Activated CD4-positive, CD25-positive, alpha-beta regulatory T cell treated with anti-CD3 and anti-CD28 coated beads, Interleukin-2, amount 50 U/mL, for 16 hours (primary cell): ENCODE results near the gene CAPN15.
A peak's percentile ranks its signal among the peaks of the same experiment; 100 is the strongest.

Experiments
- DNase-seq: peaks from one replicate; pipeline ENCODE4 v3.0.0-alpha.2; 2020; ENCODE audit warnings: low read depth, low spot score

CAPN15 gene

GRCh38 chr16:577796-578195, 50.3 kb downstream of the CAPN15 start:
- DNase-seq = no peak

GRCh38 chr16:578232-578869, 50.8 kb downstream of the CAPN15 start:
- no peak for DNase-seq

GRCh38 chr16:578870-579405, 51.4 kb downstream of the CAPN15 start:
- no peak for DNase-seq

GRCh38 chr16:580141-580945, 52.8 kb downstream of the CAPN15 start:
- no peak for DNase-seq

GRCh38 chr16:580946-581498, 53.5 kb downstream of the CAPN15 start:
- no peak for DNase-seq

GRCh38 chr16:582218-582613, 54.7 kb downstream of the CAPN15 start:
- DNase-seq = no peak

- DNase-seq = no peak
These were observed 55.3 kb downstream of the CAPN15 start for GRCh38 chr16:582614-583331.

GRCh38 chr16:583470-583814, 55.9 kb downstream of the CAPN15 start:
- no peak for DNase-seq

GRCh38 chr16:583815-584591, 56.5 kb downstream of the CAPN15 start:
- DNase-seq = no peak

- DNase-seq = no peak
These were observed 57.8 kb downstream of the CAPN15 start for GRCh38 chr16:585351-585750.

- no peak for DNase-seq
These were observed 58.6 kb downstream of the CAPN15 start for GRCh38 chr16:586047-586644.

GRCh38 chr16:586645-587590, 59.4 kb downstream of the CAPN15 start:
- DNase-seq = no peak

GRCh38 chr16:588639-588888, 61.1 kb downstream of the CAPN15 start:
- peak; percentile 34 for DNase-seq

GRCh38 chr16:588889-589657, 61.6 kb downstream of the CAPN15 start:
- peak; percentile 96 for DNase-seq

GRCh38 chr16:589658-590187, 62.2 kb downstream of the CAPN15 start, which contains the start of gene RAB40C:
Gene RAB40C, plus strand, starts transcription at chr16:590066. Its CDS starts 226 bp downstream, at chr16:590292.
- peak; percentile 97 for DNase-seq

GRCh38 chr16:590188-590814, 62.8 kb downstream of the CAPN15 start:
- no peak for DNase-seq

- no peak for DNase-seq
These were observed 63.3 kb downstream of the CAPN15 start for GRCh38 chr16:590815-591200.

- DNase-seq = no peak
These were observed 63.7 kb downstream of the CAPN15 start for GRCh38 chr16:591231-591630.
